Epithelial cell of esophagus (primary cell): ENCODE measurements around the gene NSG1.

ENCODE experiments used
- DNase-seq: peaks from one replicate; pipeline ENCODE4 v3.0.0; 2010; ENCODE audit warnings: low read depth
- H3K4me3 ChIP-seq: 2 replicates; pipeline ENCODE4 v1.5.1; 2011; ENCODE audit warnings: mild to moderate bottlenecking, low read length, control low read depth
- TF ChIP-seq, protein P1 (sequence below): IDR thresholded peaks from 2 replicates; pipeline ENCODE4 v1.5.1; 2011; ENCODE audit warnings: low read depth, mild to moderate bottlenecking, low read length, control low read depth, inconsistent platforms; ENCODE audit not compliant: insufficient read depth; ENCODE audit errors: missing control alignments

NSG1 gene

DNA sequence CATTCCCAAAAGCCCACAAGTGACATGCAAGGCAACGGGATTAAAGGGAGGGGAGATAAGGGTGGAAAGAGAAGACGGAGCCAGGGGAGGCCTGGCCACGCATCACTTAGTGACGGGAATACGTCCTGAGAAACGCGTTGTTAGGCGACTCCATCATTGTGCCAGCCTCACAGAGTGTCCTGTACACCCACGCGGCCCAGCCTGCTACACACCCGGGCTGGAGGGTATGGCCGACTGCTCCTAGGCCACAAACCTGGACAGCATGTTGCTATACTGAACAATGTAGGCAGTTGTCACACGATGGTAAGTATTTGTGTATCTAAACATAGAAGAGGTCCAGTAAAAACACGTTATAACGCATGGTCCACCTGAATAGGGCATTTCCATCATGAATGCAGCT lies 23.4 kb downstream of the NSG1 start:
- DNase-seq = no peak
- H3K4me3 ChIP-seq = no peak overlapping the region
- TF ChIP-seq, protein P1, sequence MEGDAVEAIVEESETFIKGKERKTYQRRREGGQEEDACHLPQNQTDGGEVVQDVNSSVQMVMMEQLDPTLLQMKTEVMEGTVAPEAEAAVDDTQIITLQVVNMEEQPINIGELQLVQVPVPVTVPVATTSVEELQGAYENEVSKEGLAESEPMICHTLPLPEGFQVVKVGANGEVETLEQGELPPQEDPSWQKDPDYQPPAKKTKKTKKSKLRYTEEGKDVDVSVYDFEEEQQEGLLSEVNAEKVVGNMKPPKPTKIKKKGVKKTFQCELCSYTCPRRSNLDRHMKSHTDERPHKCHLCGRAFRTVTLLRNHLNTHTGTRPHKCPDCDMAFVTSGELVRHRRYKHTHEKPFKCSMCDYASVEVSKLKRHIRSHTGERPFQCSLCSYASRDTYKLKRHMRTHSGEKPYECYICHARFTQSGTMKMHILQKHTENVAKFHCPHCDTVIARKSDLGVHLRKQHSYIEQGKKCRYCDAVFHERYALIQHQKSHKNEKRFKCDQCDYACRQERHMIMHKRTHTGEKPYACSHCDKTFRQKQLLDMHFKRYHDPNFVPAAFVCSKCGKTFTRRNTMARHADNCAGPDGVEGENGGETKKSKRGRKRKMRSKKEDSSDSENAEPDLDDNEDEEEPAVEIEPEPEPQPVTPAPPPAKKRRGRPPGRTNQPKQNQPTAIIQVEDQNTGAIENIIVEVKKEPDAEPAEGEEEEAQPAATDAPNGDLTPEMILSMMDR = no peak

DNA sequence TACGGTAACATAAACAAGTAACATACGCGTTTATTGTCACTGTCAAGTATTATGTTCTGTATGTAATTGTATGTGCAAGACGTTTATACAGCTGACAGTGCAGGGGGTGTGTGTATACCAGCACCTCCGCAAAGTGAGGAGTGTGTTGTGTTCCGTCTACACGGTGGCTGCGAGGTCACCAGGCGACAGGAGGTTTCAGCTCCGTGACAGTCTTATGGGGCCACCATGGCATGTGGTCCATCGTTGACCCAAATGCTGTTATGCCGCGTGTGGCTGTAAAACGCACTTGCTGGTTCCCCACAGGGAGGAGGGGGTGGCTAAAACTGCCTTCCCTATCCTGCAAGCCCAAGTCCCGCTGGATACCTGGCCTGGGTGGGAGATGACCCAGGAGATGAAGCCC lies 25.0 kb downstream of the NSG1 start:
- no peak for DNase-seq
- no peak overlapping the region for H3K4me3 ChIP-seq
- TF ChIP-seq, protein P1 = no peak

DNA sequence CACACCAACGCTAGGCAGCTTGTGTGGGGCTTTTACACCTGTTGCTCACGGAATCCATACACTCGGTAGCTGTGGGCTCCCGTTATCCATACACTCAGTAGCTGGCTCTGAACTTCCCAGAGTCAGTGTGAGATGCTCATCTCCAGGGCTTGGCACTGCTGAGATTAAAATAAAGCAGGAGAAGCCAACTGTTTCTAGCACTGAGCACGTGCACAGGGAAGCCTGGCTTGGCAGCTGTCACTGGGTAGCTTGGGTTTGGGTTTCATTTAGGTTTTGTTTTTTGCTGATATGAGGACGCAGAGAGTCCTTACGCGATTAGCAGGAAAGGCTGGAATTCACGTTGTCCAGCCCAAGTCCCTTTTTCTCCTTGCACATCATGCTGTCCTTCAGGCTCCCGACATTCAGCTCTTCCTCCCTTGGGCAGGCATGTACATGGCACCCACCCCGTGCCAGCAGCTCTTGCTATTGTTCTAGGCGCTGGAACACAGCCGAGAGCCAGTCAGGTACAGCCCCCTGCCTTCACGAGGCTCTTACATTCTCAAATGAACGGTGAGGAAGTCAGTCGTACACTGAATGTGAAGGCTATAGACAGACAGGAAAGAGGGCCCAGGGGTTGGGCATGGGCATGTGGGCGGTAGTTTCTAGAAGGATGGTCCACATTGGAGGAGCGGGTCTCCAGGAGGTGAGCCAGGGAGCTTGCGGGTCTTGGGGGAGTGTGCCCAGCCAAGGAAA lies 25.9 kb downstream of the NSG1 start:
- no peak for DNase-seq
- no peak overlapping the region for H3K4me3 ChIP-seq
- TF ChIP-seq, protein P1 = no peak

DNA sequence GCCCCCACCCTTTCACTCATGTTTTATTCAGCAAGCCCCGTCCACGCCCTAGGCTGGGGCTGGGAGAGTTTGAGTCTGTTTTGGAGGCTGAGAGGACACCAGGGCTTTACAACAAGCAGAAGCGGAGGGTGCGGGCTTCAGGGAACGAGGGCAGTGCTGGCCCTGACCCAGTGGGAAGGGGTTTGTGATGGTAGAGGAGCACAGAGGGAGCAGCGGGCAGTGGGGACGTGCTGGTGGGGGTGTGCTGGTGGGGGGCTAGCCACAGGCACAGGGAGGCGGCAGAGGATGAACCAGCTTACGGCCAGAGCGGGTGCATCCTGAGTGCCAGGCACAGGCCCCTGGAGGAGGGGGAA lies 26.4 kb downstream of the NSG1 start:
- H3K4me3 ChIP-seq = no peak overlapping the region
- DNase-seq = no peak
- TF ChIP-seq, protein P1 = no peak

DNA sequence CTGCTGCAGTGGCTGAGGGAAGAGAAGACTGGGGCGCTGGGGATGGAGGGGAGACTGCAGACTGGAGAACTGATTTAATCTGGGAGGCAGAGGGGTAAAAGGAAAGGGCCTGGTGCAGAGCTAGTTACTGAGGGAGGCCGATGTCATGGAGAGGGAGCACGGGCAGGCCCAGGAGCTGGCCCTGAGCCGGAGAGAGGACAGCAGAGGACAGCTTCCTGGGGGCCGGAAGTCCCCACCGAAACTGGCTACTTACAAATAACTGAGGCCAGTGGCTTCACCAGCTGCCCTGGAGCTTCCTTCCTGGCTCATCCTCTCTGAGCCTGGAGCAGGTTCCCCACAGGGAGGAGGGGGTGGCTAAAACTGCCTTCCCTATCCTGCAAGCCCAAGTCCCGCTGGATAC lies 26.9 kb downstream of the NSG1 start:
- TF ChIP-seq, protein P1 = no peak
- no peak for DNase-seq
- no peak overlapping the region for H3K4me3 ChIP-seq

DNA sequence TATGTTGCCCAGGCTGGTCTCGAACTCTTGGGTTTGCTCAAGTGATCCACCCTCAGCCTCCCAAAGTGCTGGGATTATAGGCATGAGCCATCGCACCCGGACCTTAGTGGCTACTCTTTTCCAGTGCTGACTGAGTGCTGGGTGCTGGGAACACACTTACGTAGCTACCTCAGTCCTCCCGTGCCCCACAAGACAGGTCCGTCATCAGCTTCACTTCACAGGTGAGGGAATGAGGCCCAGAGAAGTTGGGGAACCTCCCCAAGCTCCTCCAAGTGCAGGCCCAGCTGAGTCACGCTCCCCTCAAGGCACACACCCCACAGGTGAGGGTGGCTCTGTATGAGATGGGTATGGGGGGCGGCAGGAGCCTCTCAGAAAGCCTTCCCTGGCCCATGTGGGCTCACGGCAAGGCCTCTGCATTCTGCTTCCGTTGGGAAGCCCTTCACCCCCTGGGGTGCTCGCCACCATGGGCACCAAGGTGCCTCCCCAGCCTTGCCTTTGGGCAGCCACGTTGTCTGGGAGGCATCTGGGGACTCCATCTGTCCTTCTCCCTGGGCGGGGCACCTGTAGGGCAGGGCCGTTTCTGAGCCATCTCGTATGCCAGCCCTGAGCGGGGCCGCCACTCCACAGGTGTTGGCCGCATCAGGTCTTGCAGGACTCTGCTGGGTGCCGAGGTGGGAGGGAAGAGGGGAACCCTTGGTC lies 28.4 kb downstream of the NSG1 start:
- no peak for DNase-seq
- no peak overlapping the region for H3K4me3 ChIP-seq
- TF ChIP-seq, protein P1 = no peak
